A549 (cell line): ENCODE data around the gene LMAN1L. TPM values are rescaled to one million over a fixed set of nuclear protein-coding genes. Genes with fewer than 3 reads are reported as not detected.

ENCODE experiments used
- ATAC-seq, 2 experiments: fragments of 200-7000 bp in 1 of 2; fragments of >200 bp in 1 of 2; cut with Nextera tagmentation in 1 of 2; cut with Tn5 transposase in 1 of 2; 3 replicates each; pipeline versions ENCODE4 v1.8.0 to v1.9.1; 2018 to 2020; ENCODE audit warnings: mild to moderate bottlenecking in 1 of 2, moderate library complexity in 1 of 2
- CTCF ChIA-PET: fragments of 300-600 bp; sonication (Branson Sonifier 250); formaldehyde crosslinking; extraction: SDS; loops from one replicate; lab custom pipeline; 2021; ENCODE audit warnings: antibody characterized with exemption, inconsistent platforms; lab: Yijun Ruan, JAX
- POLR2A ChIA-PET: fragments of 350-600 bp; formaldehyde crosslinking; extraction: SDS; loops from one replicate; lab custom pipeline; 2021; ENCODE audit warnings: antibody characterized with exemption, inconsistent platforms; lab: Yijun Ruan, JAX
- DNase-seq, 2 experiments: peaks; one replicate each; pipeline versions ENCODE4 v3.0.0 to v3.0.0-alpha.2; 2011 to 2016; ENCODE audit warnings: low read depth in 1 of 2, low spot score in 1 of 2
- FAIRE-seq: peaks from 2 replicates; lab custom pipeline; 2011; peaks lifted over from hg19 to GRCh38; lab: Jason Lieb, UNC
- H3K27ac ChIP-seq, 2 experiments: fragments of >200 bp; sonication (Bioruptor Twin); formaldehyde crosslinking; 3 replicates each; pipeline ENCODE4 v1.5.1; 2016 to 2017
- H3K4me1 ChIP-seq: fragments of >200 bp; sonication (Bioruptor Twin); formaldehyde crosslinking; 3 replicates; pipeline ENCODE4 v1.6.1; 2016
- H3K4me2 ChIP-seq: fragments of >200 bp; sonication (Bioruptor Twin); formaldehyde crosslinking; 3 replicates; pipeline ENCODE4 v1.6.1; 2016
- H3K4me3 ChIP-seq: fragments of >200 bp; sonication (Bioruptor Twin); formaldehyde crosslinking; 3 replicates; pipeline ENCODE4 v1.5.1; 2016
- H3K9me3 ChIP-seq: fragments of >200 bp; sonication (Bioruptor Twin); formaldehyde crosslinking; 3 replicates; pipeline ENCODE4 v1.6.1; 2016
- BCL3 ChIP-seq: fragments of >200 bp; sonication (Bioruptor Twin); formaldehyde crosslinking; IDR thresholded peaks from 3 replicates; pipeline ENCODE4 v1.6.1; 2016
- BHLHE40 ChIP-seq: IDR thresholded peaks from 2 replicates; pipeline ENCODE4 v1.6.1; 2012; ENCODE audit warnings: low read depth, low read length, inconsistent platforms
- CBX2 ChIP-seq: fragments of 200-600 bp; sonication (generic); IDR thresholded peaks from 2 replicates; pipeline ENCODE4 v1.6.1; 2016; ENCODE audit warnings: low read depth, mild to moderate bottlenecking, borderline replicate concordance
- CBX8 ChIP-seq: fragments of 200-600 bp; sonication (generic); IDR thresholded peaks from 2 replicates; pipeline ENCODE4 v1.6.1; 2016
- CHD4 ChIP-seq: fragments of 200-600 bp; sonication (generic); IDR thresholded peaks from 2 replicates; pipeline ENCODE4 v1.6.1; 2016; ENCODE audit warnings: antibody characterized with exemption, mild to moderate bottlenecking, borderline replicate concordance
- EHMT2 ChIP-seq: fragments of 200-600 bp; sonication (generic); IDR thresholded peaks from 2 replicates; pipeline ENCODE4 v1.6.1; 2016; ENCODE audit warnings: antibody characterized with exemption, low read depth, mild to moderate bottlenecking, moderate library complexity
- FOSB ChIP-seq: fragments of 250-450 bp; sonication (Bioruptor Pico); IDR thresholded peaks from 2 replicates; pipeline ENCODE4 v1.5.0; 2020; ENCODE audit warnings: mild to moderate bottlenecking, moderate library complexity
- FOSL2 ChIP-seq, 2 experiments: fragments of 450-650 bp in 1 of 2; fragments of >200 bp in 1 of 2; sonication (Bioruptor Twin) in 1 of 2; formaldehyde crosslinking; IDR thresholded peaks; 2 replicates each; pipeline versions ENCODE4 v1.5.0 to v1.6.1; 2016 to 2020; ENCODE audit warnings: mild to moderate bottlenecking in 1 of 2, moderate library complexity in 1 of 2
- GATA3 ChIP-seq: IDR thresholded peaks from 2 replicates; pipeline ENCODE4 v1.6.1; 2012; ENCODE audit warnings: borderline replicate concordance
- HOXA7 ChIP-seq: fragments of 250-450 bp; sonication (Bioruptor Pico); IDR thresholded peaks from 2 replicates; pipeline ENCODE4 v1.5.0; 2020; ENCODE audit warnings: mild to moderate bottlenecking, moderate library complexity
- JUNB ChIP-seq: fragments of >200 bp; sonication (Bioruptor Twin); formaldehyde crosslinking; IDR thresholded peaks from 2 replicates; pipeline ENCODE4 v1.6.1; 2016
- KDM5A ChIP-seq: fragments of 200-600 bp; sonication (generic); IDR thresholded peaks from 2 replicates; pipeline ENCODE4 v1.6.1; 2016; ENCODE audit warnings: antibody characterized with exemption, mild to moderate bottlenecking
- MAX ChIP-seq: IDR thresholded peaks from 2 replicates; pipeline ENCODE4 v1.6.1; 2012
- MAZ ChIP-seq: fragments of 150-350 bp; IDR thresholded peaks from 2 replicates; pipeline ENCODE4 v1.6.1; 2014; ENCODE audit warnings: antibody characterized with exemption, low read depth, low read length, borderline replicate concordance
- MYC ChIP-seq: IDR thresholded peaks from 2 replicates; pipeline ENCODE4 v1.6.1; 2012; ENCODE audit warnings: mild to moderate bottlenecking, inconsistent platforms, low read length, improper control_type of control experiment, borderline replicate concordance
- NFE2L2 ChIP-seq: fragments of 150-350 bp; conservative IDR thresholded peaks from 2 replicates; pipeline ENCODE4 v1.6.1; 2014; ENCODE audit warnings: low read length
- NPAS2 ChIP-seq: fragments of 250-450 bp; sonication (Bioruptor Pico); IDR thresholded peaks from 2 replicates; pipeline ENCODE4 v1.8.0; 2022; ENCODE audit warnings: mild to moderate bottlenecking, moderate library complexity, borderline replicate concordance
- NR3C1 ChIP-seq: fragments of >200 bp; sonication (Bioruptor Twin); formaldehyde crosslinking; IDR thresholded peaks from 3 replicates; pipeline ENCODE4 v1.6.1; 2017
- POLR2A ChIP-seq: IDR thresholded peaks from 2 replicates; pipeline ENCODE4 v1.6.1; 2012; ENCODE audit warnings: mild to moderate bottlenecking, low read length
- REST ChIP-seq: fragments of 200-600 bp; sonication (generic); IDR thresholded peaks from 2 replicates; pipeline ENCODE4 v1.6.1; 2016; ENCODE audit warnings: antibody characterized with exemption, mild to moderate bottlenecking, moderate library complexity
- RFX5 ChIP-seq: fragments of 450-650 bp; IDR thresholded peaks from 2 replicates; pipeline ENCODE4 v1.7.1; 2014; ENCODE audit warnings: antibody characterized with exemption, mild to moderate bottlenecking, moderate library complexity
- SMC3 ChIP-seq: fragments of >200 bp; sonication (Bioruptor Twin); formaldehyde crosslinking; IDR thresholded peaks from 3 replicates; pipeline ENCODE4 v1.6.1; 2018; ENCODE audit warnings: inconsistent platforms
- SREBF2 ChIP-seq: fragments of 450-650 bp; IDR thresholded peaks from 2 replicates; pipeline ENCODE4 v1.6.1; 2014; ENCODE audit warnings: mild to moderate bottlenecking, moderate library complexity
- TP53 ChIP-seq: fragments of 250-450 bp; sonication (Bioruptor Pico); IDR thresholded peaks from 2 replicates; pipeline ENCODE4 v1.5.0; 2021; ENCODE audit warnings: mild to moderate bottlenecking, moderate library complexity
- ZC3H11A ChIP-seq: fragments of 450-650 bp; IDR thresholded peaks from 2 replicates; pipeline ENCODE4 v1.6.1; 2014; ENCODE audit warnings: antibody characterized with exemption, mild to moderate bottlenecking
- ZSCAN20 ChIP-seq: fragments of 250-450 bp; sonication (Bioruptor Pico); IDR thresholded peaks from 2 replicates; pipeline ENCODE4 v1.8.0; 2022; ENCODE audit warnings: mild to moderate bottlenecking, moderate library complexity
- WGBS: methylation state at CpG from one replicate; pipeline ENCODE4 v1.1.6; 2017; ENCODE audit errors: missing lambda C conversion rate; 5-methylcytosine and 5-hydroxymethylcytosine counted together
- polyA plus RNA-seq, 4 experiments: library from polyadenylated mRNA; depleted of rRNA in 3 of 4; stranded (reverse); fragments of >200 nt; fragmentation: RNase III in 1 of 4; extraction: RNeasy Plus Mini Kit Qiagen cat#74134 plus additional on column Dnase treatment in 1 of 4; gene quantifications; 2 replicates in 3 of 4; 3 replicates in 1 of 4; pipeline ENCODE4 v1.2.3, GENCODE V29; 2011 to 2017
- TF ChIP-seq, protein P1 (sequence below): IDR thresholded peaks from 2 replicates; pipeline ENCODE4 v1.6.1; 2012
- TF ChIP-seq, protein P2 (sequence below): fragments of 250-450 bp; sonication (Bioruptor Pico); IDR thresholded peaks from 2 replicates; pipeline ENCODE4 v1.5.0; 2021; ENCODE audit warnings: mild to moderate bottlenecking, moderate library complexity, borderline replicate concordance

Gene LMAN1L
- polyA plus RNA-seq, 2 of the 4 experiments (the other 2 are of a cell fraction), result not detected

DNA sequence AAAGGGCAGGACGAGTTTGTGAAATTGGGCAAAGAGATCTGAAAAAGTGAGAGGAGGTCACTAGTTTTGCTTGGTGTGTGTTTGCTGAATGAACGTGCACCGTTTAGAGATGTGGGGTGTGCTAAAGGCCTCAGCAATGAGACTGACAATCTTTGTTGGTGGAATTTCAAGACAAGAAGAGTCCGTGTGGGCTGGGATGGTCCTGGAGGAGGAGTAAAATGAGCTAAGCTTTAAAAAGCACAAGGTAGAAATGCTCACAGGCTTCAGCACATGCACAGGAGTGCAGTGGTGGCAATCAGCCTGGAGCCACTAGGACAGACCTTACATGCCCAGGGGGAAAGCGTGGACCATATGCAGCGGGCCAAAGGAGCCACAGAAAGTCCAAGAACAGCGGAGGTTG lies 12.3 kb downstream of the LMAN1L start:
- no peak overlapping the region for H3K4me2 ChIP-seq
- ChIA-PET POLR2A (no interaction called here), CTCF (interaction anchor here (0.9 to 66.7 kb wide), 5 partner anchors 9 to 34 kb away, joined by 3 to 1908 read pairs (median 10); partner anchors contain the start of genes CSK, LMAN1L and ULK3)
- ATAC-seq, result peak; percentile 15 to 29; a peak in 4 of 6 replicates
- FAIRE-seq, result no peak
- no peak for TF ChIP-seq SMC3
- TF ChIP-seq BCL3, result no peak
- TF ChIP-seq SREBF2, result no peak
- TF ChIP-seq NFE2L2, result no peak
- no peak for TF ChIP-seq NPAS2 (CRISPR knock-in tag)
- no peak for TF ChIP-seq EHMT2
- no peak for TF ChIP-seq TP53 (CRISPR knock-in tag)
- TF ChIP-seq HOXA7 (CRISPR knock-in tag), result no peak
- TF ChIP-seq MAX, result no peak
- TF ChIP-seq ZC3H11A, result no peak
- no peak for TF ChIP-seq JUNB
- TF ChIP-seq BHLHE40, result no peak
- TF ChIP-seq FOSB (CRISPR knock-in tag), result no peak
- TF ChIP-seq CHD4, result no peak
- TF ChIP-seq NR3C1, result no peak
- no peak for TF ChIP-seq REST
- no peak for TF ChIP-seq RFX5
- TF ChIP-seq CBX8, result no peak
- TF ChIP-seq MYC, result no peak
- TF ChIP-seq, all 56 proteins: peak for 0
- H3K4me1 ChIP-seq, result peaks cover 7% of the 10 kb centered on the region; the same call in 1 of the 3 replicates
- no peak for DNase-seq
- no peaks in the 10 kb centered on the region for H3K9me3 ChIP-seq
- 7% methylated on average over 7 of the region's 7 CpGs for WGBS
- H3K27ac ChIP-seq, result no peak overlapping the region
- H3K4me3 ChIP-seq, result no peak overlapping the region

GRCh38 chr15:74825866-74826265 lies 13.2 kb downstream of the LMAN1L start:
- no peak for DNase-seq
- Histone ChIP-seq H3K4me3 (no peak overlapping the region), H3K9me3 (no peaks in the 10 kb centered on the region), H3K4me1 (peaks cover 7% of the 10 kb centered on the region; the same call in 1 of the 3 replicates), H3K4me2 (no peak overlapping the region), H3K27ac (no peak overlapping the region)
- ATAC-seq, result peak in 1 of 2 experiments; percentile 11; a peak in 3 of 6 replicates
- ChIA-PET POLR2A (interaction anchor here (0.6 kb wide), 1 partner anchor 13 kb away, joined by 3 read pairs; no protein-coding TSS in a partner anchor), CTCF (interaction anchor here (1.1 to 66.7 kb wide), 5 partner anchors 8 to 35 kb away, joined by 3 to 1908 read pairs (median 10); partner anchors contain the start of genes CSK, LMAN1L and ULK3)
- 33% methylated on average over 10 of the region's 10 CpGs for WGBS
- FAIRE-seq, result no peak
- TF ChIP-seq POLR2A, result no peak
- TF ChIP-seq CBX2, result no peak
- no peak for TF ChIP-seq MAZ
- TF ChIP-seq GATA3, result no peak
- TF ChIP-seq ZC3H11A, result no peak
- no peak for TF ChIP-seq FOSL2 (IDR thresholded peaks at IDR 0.05)
- no peak for TF ChIP-seq FOSL2 (CRISPR knock-in tag; IDR thresholded peaks at IDR 0.05)
- TF ChIP-seq KDM5A, result no peak
- no peak for TF ChIP-seq REST
- no peak for TF ChIP-seq ZSCAN20 (CRISPR knock-in tag)
- TF ChIP-seq, protein P1, sequence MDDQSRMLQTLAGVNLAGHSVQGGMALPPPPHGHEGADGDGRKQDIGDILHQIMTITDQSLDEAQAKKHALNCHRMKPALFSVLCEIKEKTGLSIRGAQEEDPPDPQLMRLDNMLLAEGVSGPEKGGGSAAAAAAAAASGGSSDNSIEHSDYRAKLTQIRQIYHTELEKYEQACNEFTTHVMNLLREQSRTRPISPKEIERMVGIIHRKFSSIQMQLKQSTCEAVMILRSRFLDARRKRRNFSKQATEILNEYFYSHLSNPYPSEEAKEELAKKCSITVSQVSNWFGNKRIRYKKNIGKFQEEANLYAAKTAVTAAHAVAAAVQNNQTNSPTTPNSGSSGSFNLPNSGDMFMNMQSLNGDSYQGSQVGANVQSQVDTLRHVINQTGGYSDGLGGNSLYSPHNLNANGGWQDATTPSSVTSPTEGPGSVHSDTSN, result no peak
- no peak for TF ChIP-seq RFX5
- TF ChIP-seq, protein P2, sequence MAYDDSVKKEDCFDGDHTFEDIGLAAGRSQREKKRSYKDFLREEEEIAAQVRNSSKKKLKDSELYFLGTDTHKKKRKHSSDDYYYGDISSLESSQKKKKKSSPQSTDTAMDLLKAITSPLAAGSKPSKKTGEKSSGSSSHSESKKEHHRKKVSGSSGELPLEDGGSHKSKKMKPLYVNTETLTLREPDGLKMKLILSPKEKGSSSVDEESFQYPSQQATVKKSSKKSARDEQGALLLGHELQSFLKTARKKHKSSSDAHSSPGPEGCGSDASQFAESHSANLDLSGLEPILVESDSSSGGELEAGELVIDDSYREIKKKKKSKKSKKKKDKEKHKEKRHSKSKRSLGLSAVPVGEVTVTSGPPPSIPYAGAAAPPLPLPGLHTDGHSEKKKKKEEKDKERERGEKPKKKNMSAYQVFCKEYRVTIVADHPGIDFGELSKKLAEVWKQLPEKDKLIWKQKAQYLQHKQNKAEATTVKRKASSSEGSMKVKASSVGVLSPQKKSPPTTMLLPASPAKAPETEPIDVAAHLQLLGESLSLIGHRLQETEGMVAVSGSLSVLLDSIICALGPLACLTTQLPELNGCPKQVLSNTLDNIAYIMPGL (CRISPR knock-in tag), result no peak
